ENCODE data around the gene CD14.
"Not testable (repeated sequence)": the region's sequence is repeated elsewhere in the genome, so short reads cannot be mapped to it uniquely, and the experiment has no call there.

Gene CD14

GRCh38 chr5:140633021-140633471, at the start of gene CD14:
TSS of gene CD14 (minus strand) at chr5:140633175. CDS start at chr5:140633071, 104 bp downstream.
- FAIRE-seq (no peak), DNase-seq (ENCODE audit: low spot score) (no peak)

- FAIRE-seq (no peak), DNase-seq (ENCODE audit: low spot score) (no peak)
These were observed 46.0 kb upstream of the CD14 start for GRCh38 chr5:140678993-140679392.

- FAIRE-seq (no peak), DNase-seq (ENCODE audit: low spot score) (no peak)
These were observed 45.0 kb upstream of the CD14 start for GRCh38 chr5:140677947-140678346.

GRCh38 chr5:140674629-140675028, 41.7 kb upstream of the CD14 start:
- FAIRE-seq (no peak), DNase-seq (ENCODE audit: low spot score) (no peak)

- FAIRE-seq (no peak), DNase-seq (ENCODE audit: low spot score) (no peak)
These were observed 41.2 kb upstream of the CD14 start for GRCh38 chr5:140674211-140674610.

GRCh38 chr5:140673187-140673976, 40.4 kb upstream of the CD14 start, which contains the start of gene DND1:
TSS of gene DND1 (minus strand) at chr5:140673576. CDS start at chr5:140673542, 34 bp downstream.
- no peak for FAIRE-seq

GRCh38 chr5:140672455-140673186, 39.6 kb upstream of the CD14 start:
- DNase-seq (ENCODE audit: low spot score) (no peak), FAIRE-seq (no peak)

More at GRCh38 chr5:140673187-140673976, 40.4 kb upstream of the CD14 start, which contains the start of gene DND1:
- DNase-seq (ENCODE audit: low spot score) = no peak

- DNase-seq (ENCODE audit: low spot score) (no peak), FAIRE-seq (no peak)
These were observed 38.6 kb upstream of the CD14 start for GRCh38 chr5:140671472-140672125.

- DNase-seq (ENCODE audit: low spot score); FAIRE-seq: not testable (repeated sequence)
These were observed 38.1 kb upstream of the CD14 start for GRCh38 chr5:140671035-140671434.

GRCh38 chr5:140664359-140665119, 31.6 kb upstream of the CD14 start, which contains the start of gene WDR55:
TSS of gene WDR55 (plus strand) at chr5:140664904. CDS start at chr5:140664913, 9 bp downstream.
- FAIRE-seq (no peak), DNase-seq (ENCODE audit: low spot score) (peak; percentile 90)

- FAIRE-seq (no peak), DNase-seq (ENCODE audit: low spot score) (no peak)
These were observed 31.0 kb upstream of the CD14 start for GRCh38 chr5:140664030-140664358.

- FAIRE-seq; DNase-seq (ENCODE audit: low spot score): not testable (repeated sequence)
These were observed 27.4 kb upstream of the CD14 start for GRCh38 chr5:140660371-140660770.

- no peak for DNase-seq (ENCODE audit: low spot score)
- FAIRE-seq = no peak
These were observed 25.9 kb upstream of the CD14 start for GRCh38 chr5:140658870-140659269.

GRCh38 chr5:140647042-140647419, 14.1 kb upstream of the CD14 start:
- DNase-seq (ENCODE audit: low spot score) = peak; percentile 8

GRCh38 chr5:140642718-140643117, 9.7 kb upstream of the CD14 start:
- DNase-seq (ENCODE audit: low spot score) = no peak
- no peak for FAIRE-seq

More at GRCh38 chr5:140647042-140647419, 14.1 kb upstream of the CD14 start:
- FAIRE-seq = no peak

- DNase-seq (ENCODE audit: low spot score) = no peak
- no peak for FAIRE-seq
These were observed 8.7 kb upstream of the CD14 start for GRCh38 chr5:140641716-140642115.

- FAIRE-seq = peak; percentile 53
- DNase-seq (ENCODE audit: low spot score) = peak; percentile 98
These were observed 6.4 kb upstream of the CD14 start, which contains the start of gene TMCO6 for GRCh38 chr5:140639148-140639981. TSS of gene TMCO6 (plus strand) at chr5:140639451. CDS start at chr5:140639528, 77 bp downstream.

GRCh38 chr5:140638898-140639147, 5.8 kb upstream of the CD14 start:
- DNase-seq (ENCODE audit: low spot score); FAIRE-seq: not testable (repeated sequence)

GRCh38 chr5:140637371-140638100, 4.6 kb upstream of the CD14 start:
- DNase-seq (ENCODE audit: low spot score) = no peak
- FAIRE-seq = no peak

All from urothelium cell line (cell line).